GM21423 (cell line): ENCODE data around the gene FOXRED1.
"Not testable (repeated sequence)": the region's sequence is repeated elsewhere in the genome, so short reads cannot be mapped to it uniquely, and the experiment has no call there.

Experiments
- ATAC-seq: cut with Tn5 transposase; IDR thresholded peaks from one replicate; pipeline ENCODE4 v1.9.1; 2021; ENCODE audit warnings: mild to moderate bottlenecking, moderate library complexity; ENCODE audit not compliant: unreplicated experiment

Gene FOXRED1

DNA sequence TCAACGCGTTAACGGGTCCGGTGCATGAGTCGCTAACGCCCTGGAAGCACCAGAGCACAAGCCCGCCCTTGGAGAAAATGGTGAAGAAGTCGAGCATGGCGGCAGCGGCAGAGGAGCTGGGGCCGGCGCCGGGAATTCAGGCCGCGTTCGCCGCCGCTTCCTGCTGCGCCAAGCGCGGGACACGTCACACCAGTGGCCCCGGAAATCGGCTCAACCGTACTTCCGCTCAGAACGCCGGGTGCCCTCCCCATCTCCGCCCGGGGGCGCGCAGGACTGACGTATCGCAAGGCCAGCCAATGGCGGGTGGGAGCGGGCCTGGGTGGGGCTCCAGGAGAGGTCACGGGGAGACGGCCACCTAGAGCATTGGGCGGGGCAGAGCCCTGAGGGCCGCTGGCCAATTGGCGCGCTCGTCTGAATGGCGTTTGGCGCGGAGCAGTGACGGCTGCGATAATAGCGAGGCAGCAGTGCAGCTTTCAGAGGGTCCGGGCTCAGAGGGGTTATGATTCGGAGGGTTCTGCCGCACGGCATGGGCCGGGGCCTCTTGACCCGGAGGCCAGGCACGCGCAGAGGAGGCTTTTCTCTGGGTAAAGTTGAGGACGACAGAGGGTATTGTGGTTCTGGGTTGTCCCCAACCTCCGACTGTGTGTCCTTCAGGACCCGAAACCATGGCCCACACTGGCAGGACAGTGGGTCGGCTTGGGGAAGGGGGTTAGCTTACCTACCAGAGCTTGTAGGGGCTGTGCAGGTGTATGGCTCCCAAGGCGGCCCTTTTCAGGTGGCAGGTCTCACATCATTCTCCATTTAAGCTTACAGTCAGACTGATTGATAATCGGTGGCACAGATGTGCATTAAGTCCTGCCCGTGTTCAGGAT is at the start of gene FOXRED1, which contains the start of gene SRPRA:
TSS of gene FOXRED1 (plus strand) at position 447 of the 872 bp plus-strand sequence. CDS start at position 500, 53 bp downstream.
TSS of gene SRPRA (minus strand) at position 188 of the 872 bp plus-strand sequence. CDS start at position 97, 91 bp downstream.
- peak; percentile 99 for ATAC-seq

GRCh38 chr11:126219547-126219946 is 49.4 kb upstream of the FOXRED1 start:
- ATAC-seq: no peak

- no peak for ATAC-seq
Measured at GRCh38 chr11:126224647-126225294, 44.2 kb upstream of the FOXRED1 start.

GRCh38 chr11:126225295-126225665 is 43.7 kb upstream of the FOXRED1 start:
- no peak for ATAC-seq

DNA sequence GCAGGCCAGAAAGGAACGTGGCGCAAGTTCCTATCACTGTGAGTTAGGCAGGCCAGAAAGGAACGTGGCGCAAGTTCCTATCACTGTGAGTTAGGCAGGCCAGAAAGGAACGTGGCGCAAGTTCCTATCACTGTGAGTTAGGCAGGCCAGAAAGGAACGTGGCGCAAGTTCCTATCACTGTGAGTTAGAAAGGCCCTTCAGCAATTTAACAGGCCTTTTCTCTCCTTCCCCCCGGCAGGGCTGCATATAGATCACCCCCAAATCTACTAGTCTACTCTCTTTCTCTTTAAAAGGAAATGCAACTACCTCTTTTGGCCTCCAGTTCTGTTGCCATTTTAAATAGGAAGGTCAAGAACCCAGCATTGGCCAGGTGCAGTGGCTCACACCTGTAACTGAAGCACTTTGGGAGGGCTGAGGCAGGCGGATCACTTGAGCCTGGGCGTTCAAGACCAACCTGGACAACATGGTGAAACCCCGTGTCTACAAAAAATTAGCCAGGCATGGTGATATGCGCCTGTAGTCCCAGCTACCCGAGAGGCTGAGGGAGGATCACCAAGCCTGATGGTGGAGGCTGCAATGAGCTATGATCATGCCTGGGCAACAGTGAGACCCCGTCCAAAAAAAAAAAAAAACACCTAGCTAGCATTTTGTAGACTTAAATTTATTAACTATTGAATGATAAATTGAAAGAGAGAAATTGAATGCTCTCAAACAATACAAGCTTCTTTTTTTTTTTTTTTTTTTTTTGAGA is 42.4 kb upstream of the FOXRED1 start:
- ATAC-seq: no peak

DNA sequence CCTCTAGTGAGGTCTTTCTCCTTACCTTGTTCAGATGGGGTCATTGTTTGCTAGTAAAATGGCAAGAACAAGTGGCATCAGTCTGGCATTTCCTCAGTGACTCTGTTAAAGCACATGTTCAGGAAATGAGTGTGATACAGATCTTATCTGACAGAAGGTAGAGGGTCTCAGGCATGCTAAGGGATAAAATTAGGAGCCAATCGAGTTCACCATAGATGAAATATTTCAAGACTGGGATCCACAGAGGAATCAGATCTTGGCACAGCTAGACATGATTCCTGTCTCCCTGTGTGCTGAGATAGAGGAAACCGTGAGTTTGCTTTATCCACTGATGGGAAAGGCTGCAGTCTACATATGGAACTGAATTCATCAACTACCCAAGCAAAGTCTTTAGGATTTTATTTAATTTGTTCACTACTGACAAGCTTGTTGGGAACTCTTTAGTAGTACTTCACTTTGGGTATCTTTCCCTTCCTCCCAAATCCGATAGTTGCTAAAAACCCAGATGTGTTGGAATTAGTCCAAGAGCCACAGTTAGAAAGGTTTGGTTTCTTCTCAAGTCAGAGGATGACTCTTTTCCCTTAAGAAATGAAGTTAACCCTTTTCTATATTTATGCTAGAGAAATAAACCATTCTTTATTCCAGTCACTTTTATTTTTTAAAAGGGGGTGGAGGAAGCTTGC is 39.0 kb upstream of the FOXRED1 start:
- no peak for ATAC-seq

DNA sequence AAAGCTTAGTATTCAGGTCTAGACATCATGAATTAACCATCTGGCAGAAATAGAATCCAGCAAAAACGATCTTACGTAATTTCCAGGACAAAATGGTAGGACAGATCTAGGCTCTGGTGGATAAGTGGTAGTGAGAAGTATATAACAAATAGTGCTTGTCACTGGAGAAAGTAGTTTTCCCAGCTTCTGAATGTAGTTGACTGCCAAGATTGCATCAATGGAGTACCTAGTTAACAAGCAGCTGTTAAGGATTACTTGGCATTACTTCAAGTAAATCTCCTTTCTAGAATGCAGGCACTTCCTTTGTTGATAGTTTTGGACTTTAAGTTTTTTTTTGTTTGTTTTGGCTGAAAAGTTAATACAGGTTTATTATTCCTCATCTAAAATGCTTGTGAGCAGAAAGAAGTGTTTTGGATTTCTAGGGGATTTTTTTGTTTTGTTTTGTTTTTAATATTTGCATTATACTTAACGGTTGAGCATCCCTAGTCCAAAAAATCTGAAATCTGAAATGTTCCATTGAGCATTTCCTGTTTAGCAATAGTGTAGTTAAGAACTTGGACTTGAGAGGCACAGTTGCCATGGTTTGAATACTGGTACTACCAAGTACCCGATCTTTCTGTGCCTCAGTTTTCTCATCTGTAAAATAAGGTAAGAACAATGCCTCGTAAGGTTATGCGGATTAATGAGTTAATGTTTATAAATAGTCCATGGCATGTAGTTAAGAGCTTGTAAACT is 37.1 kb upstream of the FOXRED1 start:
- ATAC-seq: no peak

DNA sequence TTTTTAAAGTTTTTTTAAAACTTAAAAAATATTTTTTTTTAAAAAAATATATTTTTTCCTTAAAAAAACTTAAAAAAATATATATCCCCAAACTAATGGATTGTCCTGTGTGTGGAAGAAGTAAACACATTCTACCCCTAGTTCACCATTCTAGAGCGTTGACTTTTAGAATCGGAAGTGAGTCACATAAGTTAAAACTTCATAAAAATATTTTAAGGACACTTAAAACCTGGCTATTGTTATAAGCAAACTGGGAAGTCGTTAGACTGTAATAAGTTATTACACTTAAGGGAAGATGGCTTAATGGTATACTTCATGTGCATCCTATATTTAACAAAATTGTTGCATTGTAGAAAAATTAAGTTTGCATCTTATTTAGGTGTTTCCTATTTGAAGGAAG is 36.3 kb upstream of the FOXRED1 start:
- ATAC-seq: no peak

DNA sequence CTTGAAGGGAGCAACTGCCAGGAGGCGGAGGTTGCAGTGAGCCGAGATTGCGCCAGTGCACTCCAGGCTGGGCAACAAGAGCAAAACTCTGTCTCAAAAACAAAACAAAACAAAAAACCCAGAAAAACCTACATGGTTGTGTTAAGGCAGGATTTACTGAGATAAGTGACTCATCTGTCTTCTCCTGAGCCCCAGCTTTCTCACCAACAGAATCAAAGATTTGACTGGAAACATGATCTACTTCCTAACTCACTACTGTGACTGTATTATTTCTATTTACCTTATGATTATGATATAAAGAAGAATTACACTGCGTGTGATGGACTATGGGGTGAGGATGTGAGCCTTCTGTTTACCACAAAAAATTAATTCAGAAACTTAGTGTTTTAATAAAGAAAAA is 35.6 kb upstream of the FOXRED1 start:
- ATAC-seq: no peak

- no peak for ATAC-seq
Measured at GRCh38 chr11:126246636-126247035, 22.3 kb upstream of the FOXRED1 start.

DNA sequence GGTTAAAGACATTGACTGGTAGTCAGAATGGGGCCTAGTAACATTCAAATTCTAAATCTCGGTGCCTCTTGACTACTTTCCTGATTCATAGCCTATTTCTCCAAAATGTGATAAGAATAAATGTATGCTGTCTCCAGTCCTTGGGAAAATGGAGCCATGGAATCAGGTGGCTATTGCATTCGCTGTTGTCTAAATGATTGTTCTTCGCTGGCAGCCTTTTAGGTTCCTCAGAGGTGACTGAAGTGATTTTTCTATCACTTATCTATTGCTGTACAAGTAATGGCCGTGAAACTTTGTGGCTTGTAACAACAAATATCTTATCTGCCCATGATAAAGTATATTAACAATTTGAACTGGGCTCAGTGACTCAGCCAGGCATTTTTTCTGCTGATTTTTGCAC is 15.7 kb upstream of the FOXRED1 start:
- ATAC-seq: no peak

GRCh38 chr11:126254819-126255218 is 14.1 kb upstream of the FOXRED1 start:
- ATAC-seq: no peak

GRCh38 chr11:126255507-126255906 is 13.4 kb upstream of the FOXRED1 start:
- not testable (repeated sequence) for ATAC-seq

- ATAC-seq: no peak
Measured at GRCh38 chr11:126256216-126256615, 12.7 kb upstream of the FOXRED1 start.

GRCh38 chr11:126257144-126257543 is 11.8 kb upstream of the FOXRED1 start:
- ATAC-seq: no peak

DNA sequence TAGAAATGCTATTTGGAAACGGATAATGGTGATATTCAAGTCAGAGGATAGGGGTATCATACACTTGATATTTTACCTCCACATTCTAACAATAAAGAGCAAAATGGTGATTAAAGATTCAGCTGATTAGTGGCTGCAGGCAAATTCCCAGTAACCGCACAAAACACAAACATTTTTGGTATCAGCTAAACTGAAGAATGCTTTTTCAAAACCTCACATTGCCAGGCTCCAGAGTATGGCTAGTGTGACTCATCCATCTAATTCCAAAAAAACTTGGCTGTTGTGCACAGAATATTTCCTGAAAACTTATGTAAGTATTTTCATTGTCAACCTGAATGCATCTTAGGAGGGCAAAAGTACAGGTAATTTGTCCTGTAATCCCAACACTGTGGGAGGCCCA is 11.2 kb upstream of the FOXRED1 start:
- no peak for ATAC-seq

GRCh38 chr11:126262216-126262615 is 6.7 kb upstream of the FOXRED1 start:
- no peak for ATAC-seq

GRCh38 chr11:126263489-126263888 is 5.5 kb upstream of the FOXRED1 start:
- ATAC-seq: no peak

DNA sequence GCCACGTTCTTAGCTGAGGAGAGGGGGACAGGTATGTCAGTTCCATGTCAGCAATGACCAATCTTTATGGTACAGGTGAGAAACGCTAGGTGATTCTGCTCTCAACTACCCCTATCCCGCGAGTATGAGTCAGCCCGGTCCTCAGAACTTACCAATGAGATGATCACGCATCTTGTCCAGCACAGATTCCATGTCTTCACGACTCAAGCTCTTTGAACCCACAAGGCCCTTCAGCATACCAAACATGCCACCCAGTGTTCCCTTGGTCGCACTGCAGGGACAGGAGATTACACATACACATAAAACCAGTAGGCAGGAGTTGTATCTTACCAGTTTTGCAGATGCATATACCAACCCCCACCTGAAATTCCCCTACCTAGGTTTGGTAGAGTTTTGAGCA is 3.1 kb upstream of the FOXRED1 start:
- no peak for ATAC-seq

- ATAC-seq: no peak
Measured at GRCh38 chr11:126267650-126268049, 1.3 kb upstream of the FOXRED1 start.
